NCI-H2081 treated with DMSO at 0.1 percent for 48 hours (cell line): ENCODE results near the gene NEU4.
"Not testable (repeated sequence)": the region's sequence is repeated elsewhere in the genome, so short reads cannot be mapped to it uniquely, and the experiment has no call there.

Experiments used
- DNase-seq: peaks from one replicate; lab custom pipeline; 2025; lab: John Stamatoyannopoulos, UW

Gene NEU4

DNA sequence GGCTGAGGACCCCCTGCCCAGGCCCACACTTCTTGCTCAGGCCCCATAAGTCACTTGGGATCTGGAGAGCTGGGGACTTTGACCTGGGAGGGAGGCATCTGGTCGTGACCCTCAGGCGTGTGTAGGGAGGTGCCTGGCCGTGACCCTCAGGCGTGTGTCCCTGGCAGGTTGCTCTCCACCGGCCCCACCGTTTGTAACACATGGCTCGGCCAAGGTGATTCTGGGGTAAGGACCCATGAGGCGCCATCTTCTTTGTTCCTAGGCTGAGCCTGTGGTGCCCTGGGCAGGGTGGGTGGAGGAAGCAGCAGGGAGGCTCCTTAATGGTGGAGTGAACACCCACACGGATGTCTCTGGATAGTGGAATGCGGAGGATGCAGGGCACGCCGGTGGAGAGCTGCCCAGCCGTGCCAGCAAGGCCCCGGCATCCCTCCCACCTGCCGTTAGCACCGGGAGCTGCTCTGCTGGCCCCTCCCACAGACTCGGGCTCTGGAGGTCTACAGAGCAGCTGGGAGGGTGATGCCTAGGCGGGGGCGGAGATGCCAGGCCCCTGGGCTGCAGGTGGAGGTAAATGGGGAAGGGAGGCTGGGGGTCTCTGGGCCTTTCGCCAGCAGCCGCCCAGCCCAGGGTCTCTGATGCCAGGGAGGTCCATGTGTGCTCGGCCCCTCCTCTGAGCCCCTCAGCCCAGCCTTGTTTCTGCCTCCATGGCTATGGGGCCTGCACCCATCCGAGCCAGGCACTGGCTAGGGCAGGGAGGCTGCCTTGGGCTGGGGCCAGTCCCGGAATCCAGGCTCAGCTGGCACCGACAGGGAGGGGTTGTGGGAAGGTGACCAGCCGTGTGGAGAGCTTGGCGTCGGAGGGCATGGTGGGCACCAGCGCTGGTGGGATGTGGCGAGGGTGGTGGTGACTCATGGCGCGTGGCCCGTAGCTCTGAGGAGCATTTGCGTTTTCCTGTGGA is 33.5 kb upstream of the NEU4 start:
- no peak for DNase-seq

DNA sequence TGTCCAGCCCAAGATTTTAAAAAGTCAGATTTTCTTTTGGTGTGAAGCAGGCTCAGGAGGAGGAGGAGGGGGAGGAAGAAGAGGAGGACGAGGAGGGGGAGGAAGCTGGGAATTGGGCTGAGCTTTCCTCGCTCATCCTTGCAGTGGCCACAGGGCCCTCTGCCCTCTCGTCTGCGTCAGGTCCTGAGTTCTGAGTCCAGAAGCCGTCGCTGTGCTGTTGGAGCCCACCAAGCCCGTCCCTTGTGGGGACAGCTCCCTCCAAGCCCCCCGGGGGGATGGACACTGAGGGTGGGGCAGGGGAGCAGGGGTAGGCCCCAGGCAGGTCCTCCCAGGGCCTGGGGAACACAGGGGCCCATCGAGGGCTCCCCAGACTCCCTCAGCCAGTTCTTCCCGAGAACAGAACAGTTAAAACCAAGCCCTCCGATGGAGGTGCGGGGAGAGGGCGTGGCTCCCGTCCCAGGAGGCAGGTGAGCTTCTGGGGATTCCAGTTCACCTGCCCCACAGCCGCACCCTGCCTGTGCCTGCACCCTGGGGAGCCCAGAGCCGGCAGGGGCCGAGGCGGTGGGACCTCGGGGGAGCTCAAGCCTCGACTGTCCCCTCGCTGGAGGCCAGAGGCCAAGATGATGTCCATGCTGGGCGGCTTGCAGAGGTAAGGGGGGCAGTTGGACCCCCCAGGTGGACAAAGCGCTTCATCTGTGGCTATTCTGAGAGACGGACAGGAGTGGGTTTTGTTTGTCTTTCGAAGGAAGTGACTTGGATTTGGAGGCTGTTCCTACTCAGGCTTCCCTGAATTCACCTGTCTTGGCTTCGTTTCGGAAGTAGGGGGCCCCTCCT is 32.4 kb upstream of the NEU4 start, which contains the start of gene GAL3ST2:
GAL3ST2 (plus strand) TSS at position 487 of the 834 bp plus-strand sequence; CDS start at position 621, 134 bp downstream.
- DNase-seq, result no peak

DNA sequence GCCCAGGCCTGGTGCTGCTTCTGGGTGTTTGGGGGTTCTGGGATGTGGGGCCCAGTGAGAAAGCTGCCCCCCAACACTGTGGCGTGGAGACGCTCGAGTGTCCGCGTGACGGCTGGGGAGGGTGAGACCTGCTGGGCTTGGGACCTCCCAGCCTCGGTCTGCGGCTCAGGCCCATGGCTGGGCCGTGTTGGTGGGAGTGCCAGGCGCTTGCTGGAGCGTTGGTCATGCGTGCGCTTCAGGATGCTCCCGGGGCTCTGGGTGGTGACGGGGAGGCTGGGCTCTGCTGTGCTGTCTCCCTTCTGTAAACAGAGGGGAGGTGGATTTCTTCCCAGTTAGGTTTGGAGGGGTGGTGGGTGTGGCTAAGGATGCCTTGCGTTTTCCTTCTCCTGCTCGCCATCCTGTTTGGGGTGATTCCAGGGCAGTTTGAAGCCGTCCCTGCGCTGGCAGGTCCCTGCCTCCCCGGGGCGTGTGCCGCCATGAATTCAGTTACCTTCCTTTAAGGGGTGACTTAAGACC is 31.8 kb upstream of the NEU4 start:
- DNase-seq, result no peak

DNA sequence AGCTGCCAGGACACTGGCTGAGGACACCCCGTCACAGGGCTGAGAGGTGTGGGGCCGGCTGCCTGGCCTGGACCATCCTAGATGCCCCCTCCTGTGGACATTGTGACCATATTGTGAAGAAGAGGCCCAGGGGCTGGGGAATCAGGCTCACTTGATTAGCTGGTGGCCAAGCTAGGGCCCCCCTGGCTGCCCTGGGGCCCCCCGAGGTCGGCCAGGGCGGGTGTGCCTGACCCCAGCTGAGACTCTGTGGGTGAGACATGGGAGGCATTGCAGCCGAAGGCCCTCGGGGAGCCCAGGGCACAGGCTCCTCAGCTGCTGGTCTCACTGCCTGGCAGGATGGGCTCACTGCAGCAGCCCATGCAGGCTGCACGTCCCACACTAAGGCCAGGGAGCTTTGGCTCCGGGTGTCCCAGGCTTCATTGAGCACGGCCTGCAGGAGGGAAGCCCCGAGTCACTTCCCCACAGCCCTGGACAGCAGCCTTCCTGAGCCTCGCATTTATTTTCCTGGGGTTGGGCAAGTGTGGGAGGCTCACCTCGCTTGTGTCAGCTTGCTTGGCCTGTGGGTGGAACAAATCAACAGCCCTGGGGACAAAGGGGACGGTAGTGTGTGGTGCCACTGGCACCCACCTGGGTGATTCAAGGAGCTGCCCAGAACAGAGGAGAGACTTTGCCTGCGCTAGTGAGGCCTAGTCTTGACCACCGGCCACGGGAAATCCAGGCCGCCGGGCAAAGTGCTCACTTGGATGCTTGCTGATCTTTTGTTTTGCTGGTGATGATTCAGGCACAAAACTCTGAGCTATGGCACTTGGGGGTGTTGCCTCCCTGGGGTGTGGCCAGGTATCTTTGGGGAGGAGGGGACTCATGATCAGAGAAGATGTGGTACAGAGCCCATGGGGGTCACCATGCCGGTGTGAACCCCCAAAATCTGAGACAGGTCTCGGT is 31.0 kb upstream of the NEU4 start:
- no peak for DNase-seq

DNA sequence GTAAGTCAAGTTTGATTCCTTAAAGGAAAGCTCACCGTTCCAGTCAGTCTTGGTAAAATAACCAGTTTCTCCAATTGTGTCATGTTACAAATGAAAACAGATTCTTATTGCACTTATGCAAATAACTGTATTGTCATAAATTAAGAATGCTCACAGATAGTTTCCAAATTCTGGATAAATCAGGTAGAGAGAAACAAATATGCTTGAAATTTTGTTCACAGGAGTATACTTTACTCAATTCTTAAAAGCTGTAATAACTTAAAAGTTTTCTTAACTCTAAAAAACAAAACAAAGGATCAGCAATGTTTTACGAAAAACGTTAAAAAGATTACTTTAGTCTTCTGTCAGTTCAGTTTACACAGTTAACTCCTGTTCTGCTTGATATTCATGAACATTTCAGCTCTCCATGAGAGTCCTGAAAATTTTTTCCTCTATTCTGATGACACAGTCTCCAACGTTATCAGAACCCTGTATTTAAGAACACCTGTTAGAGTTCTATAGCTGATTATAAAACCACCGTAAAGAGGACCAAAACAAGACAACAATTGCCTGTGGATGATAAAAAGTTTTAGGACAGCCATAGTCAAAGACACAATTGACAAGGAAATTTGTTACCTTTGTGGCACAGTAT is 27.9 kb upstream of the NEU4 start:
- no peak for DNase-seq

DNA sequence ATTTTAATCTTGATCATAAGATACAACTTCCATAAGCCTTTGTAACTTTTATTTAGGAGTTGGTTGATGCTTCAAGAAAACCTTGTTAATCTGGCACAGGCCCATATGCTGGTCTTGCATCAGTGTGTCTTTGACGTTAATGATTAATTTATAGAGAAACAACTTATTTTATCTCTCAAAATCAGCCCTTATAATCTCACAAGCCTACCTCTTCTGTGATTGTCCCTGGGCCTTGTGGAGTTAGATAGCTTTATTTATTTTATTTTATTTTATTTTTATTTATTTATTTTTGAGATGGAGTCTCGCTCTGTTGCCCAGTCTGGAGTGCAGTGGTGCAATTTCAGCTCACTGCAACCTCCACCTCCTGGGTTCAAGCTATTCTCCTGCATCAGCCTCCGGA is 26.9 kb upstream of the NEU4 start:
- not testable (repeated sequence) for DNase-seq

DNA sequence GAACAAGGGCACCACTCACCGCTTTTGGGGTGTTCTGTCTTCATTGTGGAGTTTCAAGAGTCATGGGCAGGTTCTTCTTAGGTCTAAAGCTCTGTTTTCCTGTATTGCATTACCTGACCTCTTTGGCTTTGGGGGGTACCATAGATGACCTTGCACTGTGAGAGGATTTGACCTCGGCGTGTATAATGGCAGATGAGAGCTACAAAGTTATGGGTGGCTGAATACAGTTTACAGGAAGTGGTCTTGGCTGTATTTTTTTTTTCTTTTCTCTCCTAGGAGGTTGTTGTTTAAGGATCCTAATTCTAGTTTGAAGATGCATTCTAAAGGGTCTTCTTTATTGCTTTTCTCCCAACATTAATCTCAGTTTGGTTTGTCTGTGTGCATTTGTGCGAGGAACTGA is 20.9 kb upstream of the NEU4 start:
- no peak for DNase-seq

DNA sequence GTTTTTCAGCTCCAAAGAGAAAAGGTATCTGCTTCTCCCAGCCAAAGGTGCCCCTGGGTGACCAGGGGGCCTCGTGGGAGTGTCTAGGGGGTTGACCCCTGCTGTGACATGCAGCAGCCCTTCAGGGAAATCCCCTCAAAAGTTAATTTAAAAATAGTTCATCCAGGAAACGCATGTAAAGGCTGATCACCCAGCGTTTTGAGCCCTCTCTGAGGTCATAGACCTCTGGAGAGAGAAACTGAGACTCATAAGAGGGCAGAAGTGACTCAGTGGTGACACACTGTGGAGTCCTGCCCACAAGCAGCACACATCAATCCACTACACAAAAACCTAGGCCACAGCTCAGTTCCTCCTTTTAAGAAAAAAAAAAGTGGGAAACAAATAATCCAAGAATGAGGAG is 20.4 kb upstream of the NEU4 start:
- DNase-seq, result no peak

DNA sequence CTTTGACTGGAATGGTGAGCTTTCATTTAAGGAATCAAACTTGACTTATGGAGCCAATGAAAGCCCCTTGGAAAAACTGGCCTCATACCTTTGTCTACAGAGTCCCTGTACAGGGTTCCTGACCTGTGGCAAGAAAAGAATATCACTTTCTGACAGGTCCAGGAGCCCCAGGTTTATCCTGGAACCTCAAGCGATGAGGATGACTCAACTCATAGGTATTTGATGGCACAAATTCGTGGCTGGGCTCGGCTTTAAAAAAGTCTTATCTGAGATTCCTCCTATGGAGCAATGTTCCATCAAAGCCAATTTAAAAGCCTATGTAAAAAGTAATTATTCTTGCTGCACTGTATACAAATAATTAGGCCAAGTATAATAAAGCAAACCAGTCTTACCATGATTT is 17.6 kb upstream of the NEU4 start:
- not testable (repeated sequence) for DNase-seq

DNA sequence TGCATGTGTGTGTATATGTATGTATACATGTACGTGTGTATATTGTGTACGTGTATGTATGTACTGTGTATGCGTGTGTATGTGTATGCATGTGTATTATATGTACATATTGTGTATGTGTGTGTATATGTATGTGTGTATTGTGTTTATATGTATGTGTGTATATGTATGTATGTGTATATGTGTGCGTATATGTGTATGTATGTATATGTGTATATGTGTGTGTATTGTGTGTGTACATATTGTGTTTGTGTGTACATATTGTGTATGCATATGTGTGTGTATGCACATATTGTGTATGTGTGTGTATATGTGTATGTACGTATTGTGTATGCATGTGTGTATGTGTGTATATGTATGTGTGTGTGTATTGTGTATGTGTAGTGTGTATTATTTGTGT is 15.6 kb upstream of the NEU4 start:
- no peak for DNase-seq

DNA sequence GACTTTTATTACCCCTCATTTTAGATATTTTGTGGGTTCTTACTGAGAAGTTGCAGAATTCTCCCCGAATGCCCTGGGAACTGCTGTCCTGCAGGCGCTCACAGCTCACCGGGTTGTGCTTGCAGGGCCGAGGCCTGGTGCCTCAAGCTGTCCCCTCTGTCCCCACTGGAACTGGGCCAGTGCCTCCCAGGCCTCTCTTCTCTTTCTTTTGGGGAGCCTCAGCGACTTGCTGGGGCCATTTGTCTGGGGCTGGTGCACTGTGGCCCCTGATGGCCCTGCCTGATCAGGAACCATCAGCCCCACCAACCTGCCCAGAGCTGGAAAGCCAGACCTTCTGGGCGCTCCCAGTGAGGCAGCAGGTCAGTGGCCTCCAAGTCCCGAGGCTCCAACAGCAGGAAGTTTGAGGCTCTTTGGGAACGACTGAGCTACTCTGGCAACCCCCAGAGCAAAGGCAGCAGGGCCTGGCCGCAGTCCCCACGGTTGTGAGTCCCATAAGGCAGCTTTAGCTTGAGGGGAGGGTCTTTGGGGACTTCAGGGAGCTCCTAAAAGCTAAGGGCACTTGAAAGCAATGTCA is 14.7 kb upstream of the NEU4 start:
- DNase-seq, result no peak

DNA sequence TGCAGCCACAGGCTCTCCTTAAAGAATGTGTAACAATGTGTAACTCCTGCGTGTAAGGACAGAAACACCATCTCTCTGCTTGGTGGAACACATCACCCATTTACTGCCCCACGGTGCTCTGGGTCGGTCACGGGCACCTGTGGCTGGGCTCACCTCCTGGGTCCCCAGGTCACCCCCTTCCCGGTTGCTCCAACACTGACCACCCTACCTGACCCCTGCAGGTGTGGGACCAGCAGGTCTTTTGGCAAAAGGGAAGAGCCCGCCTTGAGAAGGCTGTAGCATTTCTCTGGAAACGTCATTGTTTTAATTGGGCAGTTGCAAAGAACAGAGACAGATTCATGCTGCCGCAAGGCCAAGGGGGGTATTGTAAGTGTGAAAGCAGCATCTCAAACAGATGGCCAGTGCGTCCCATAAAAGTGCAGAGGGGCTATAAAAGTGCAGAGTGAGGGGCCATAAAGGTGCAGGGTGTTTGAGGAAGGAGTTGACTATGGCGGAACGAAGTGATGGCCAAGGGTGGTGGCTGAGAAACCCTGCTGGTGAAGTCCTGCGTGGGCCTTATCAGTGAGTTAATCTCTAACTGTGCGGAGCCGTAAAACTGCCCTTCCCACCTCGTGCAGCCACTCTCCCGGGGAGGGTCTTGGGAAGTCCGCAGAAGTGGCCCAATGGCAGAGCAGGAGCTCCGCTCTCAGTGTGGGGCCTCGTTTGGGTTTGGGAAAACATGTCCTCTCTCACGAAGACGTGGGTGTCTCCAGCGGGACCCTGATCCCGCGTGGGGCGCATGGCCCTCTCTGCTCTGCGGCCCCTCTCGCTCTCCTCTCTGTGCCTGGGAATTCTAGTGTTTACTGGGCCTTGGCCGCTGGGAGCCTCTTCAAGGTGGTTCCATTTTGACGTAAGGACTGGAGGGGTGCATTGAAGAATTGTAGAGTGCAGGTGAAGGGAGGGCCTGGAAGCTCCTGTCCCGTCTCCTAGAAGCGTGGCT is 13.7 kb upstream of the NEU4 start:
- no peak for DNase-seq

DNA sequence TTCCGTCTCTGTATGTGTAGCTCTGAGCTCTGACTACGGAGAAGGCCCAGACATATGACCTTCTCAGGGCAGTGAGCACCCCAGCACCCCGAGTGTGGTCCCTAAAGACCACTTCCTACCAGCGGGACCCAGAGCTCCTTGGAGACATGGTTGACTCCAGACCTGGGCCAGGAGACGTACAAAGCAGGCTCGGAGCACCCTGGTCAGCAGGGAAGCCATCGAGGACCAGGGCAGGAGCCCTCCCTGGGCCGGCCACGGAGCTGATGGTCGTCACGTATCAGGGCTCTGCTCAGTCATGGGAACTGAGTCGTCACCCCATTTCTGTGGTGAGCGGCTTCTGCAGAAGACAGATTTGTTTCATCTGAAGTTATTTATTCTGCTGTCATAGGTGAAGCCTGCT is 12.8 kb upstream of the NEU4 start:
- DNase-seq, result no peak

DNA sequence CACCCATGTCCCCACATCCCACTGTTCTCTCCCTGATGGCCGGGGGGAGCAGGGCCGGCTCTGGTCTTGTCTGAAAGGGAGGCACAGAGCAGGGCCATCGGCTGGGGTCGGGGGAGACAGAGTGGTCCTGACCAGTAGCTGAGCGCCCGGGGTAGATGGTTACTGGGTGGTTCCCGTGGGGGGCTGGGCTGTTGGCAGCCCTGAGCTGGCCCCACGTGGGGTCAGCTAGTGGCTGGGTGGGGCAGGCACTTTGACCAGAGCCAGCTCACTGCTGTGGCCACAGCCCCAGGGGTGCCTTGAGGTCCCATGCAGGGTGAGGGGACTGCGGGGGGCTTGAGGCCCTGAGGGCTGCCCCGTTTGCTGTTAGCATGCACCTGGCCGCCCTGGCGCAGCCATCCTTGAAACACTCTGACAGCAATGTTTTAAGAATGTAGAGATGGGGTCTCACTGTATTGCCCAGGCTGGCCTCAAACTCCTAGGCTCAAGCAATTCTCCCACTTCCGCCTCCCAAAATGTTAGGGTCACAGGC is 12.3 kb upstream of the NEU4 start:
- no peak for DNase-seq

DNA sequence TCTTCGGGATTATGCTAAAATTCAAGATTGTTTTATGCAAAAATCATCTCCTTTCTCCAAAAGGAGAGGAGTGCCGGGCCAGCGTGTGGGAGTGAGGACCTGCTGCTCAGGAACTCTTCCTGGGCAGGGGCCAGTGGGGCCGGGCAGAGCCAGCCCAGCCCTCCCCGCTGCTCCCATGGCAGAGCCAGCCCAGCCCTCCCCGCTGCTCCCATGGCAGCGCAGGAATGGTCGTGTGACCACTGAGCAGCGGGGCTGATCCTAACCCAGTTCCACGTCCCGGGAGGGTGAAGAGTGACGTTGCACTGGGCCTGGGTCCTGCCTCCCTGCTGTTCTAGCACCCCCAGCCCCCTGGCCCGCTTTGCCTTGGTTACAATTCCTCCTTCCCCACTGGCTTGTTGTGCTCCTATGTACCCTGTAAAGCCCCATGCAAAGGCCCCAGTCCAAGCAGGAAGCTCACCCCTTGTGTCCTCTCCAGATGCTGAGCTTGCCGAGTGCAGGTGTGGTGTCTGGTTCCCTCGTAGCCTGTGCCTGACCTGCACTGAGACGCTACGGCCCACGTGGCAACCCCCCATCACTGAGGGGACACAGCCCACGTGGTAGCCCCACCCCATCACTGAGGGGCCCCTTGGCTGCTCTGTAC is 11.4 kb upstream of the NEU4 start:
- no peak for DNase-seq

DNA sequence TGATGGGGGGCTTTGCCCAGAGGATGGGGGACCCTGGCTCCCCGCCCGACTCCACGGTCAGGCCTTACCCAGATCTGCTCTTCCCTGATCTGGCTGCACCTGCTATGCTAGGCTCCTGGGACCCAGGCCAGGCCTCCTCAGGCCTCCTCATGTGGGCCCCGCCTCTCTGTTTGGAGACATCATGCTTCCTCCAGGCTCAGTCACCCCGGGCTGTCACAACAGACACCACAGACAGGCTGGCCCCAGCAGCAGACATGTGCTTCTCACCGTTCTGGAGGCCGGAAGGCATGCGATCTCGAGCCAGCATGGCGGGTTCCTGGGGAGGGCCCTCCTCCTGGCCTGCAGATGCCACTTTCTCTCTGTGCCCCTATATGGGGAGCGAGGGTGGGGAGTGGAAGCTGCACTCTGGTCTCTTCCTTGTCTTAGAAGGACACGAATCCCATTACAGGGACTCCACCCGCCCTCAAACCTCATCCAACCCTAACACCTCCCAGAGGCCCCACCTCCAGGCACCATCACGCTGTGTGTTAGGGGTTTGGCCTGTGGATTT is 10.8 kb upstream of the NEU4 start:
- DNase-seq, result no peak

DNA sequence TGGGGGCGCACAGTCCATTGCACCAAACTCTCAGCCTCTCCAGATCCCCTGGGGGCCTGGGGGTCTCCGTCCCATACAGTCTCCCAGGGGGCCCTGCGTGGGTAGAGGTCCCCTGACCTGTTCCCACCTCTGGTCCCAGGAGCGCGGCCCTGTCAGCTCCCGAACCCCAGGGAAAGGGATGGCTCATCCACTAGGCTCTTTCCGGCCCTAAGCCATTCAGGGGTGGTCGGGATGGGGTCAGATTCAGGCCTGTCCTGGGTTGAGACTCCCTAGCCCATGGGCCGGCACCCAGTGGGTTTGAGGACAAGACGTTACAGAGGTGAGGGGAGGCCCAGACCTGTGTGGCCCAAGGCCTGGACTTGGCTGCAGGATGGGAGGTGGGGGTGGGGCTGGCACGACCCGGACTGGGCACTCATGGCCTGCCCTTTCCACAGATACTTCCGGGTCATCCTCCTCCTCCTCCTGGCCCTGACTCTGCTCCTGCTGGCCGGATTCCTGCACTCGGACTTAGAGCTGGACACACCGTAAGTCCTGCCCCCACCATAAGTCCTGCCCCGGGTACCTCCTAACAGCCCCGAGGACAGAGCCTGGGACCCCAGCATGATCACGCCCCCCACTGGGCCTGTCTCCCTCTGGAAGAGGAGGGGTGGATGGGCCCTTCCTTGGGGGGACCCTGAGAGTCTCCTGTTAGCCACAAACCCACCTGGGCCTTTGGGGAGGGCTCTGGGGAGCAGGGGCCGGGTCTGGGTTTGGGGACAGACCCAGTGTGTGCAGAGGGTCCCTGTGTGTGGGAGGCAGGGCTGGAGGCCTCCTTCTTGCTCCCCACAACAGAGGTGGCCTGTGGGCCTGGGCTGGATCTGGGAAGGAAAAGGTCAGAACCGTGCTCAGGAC is 10.1 kb upstream of the NEU4 start:
- no peak for DNase-seq
